IPS-18a (cell line): ENCODE measurements around the gene SLC7A9.

ENCODE experiments used
- H3K27ac ChIP-seq: one replicate; pipeline ENCODE4 v1.5.1; 2013; ENCODE audit warnings: low read length
- H3K27me3 ChIP-seq: one replicate; pipeline ENCODE4 v1.6.1; 2013; ENCODE audit warnings: mild to moderate bottlenecking, low read length; ENCODE audit not compliant: control insufficient read depth, insufficient read depth
- H3K36me3 ChIP-seq: one replicate; pipeline ENCODE4 v1.6.1; 2013; ENCODE audit warnings: low read depth, low read length; ENCODE audit not compliant: control insufficient read depth
- H3K4me1 ChIP-seq: one replicate; pipeline ENCODE4 v1.6.1; 2013; ENCODE audit warnings: low read depth, low read length; ENCODE audit not compliant: control insufficient read depth
- H3K4me3 ChIP-seq: one replicate; pipeline ENCODE4 v1.5.1; 2013; ENCODE audit warnings: low read length
- H3K9ac ChIP-seq: one replicate; pipeline ENCODE4 v1.6.1; 2013; ENCODE audit warnings: mild to moderate bottlenecking, low read length, moderate library complexity
- H3K9me3 ChIP-seq: one replicate; pipeline ENCODE4 v1.6.1; 2013; ENCODE audit warnings: low read depth, low read length; ENCODE audit not compliant: control insufficient read depth

Gene SLC7A9

DNA sequence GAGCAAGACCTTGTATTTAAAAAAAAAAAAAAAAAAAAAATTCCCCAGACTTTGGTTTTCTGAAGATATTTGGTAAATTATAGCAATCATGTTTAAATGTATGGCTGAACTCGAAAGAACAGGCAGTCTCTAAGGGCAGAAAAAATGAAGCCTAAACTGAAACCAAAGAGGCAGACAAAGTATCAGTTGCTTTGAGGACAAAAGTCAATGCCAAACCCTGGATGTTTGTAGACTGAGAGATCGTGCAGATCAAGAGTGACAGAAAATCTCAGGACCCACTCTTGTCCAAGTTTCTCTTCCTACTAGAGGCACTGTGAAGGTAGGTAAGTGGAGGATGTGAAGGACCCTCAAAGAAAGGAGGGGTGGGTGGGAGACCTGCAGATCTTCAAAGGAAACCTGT, 11.1 kb upstream of the SLC7A9 start:
- no peak overlapping the region for H3K27ac ChIP-seq
- H3K4me1 ChIP-seq: no peaks in the 10 kb centered on the region
- no peaks in the 10 kb centered on the region for H3K9me3 ChIP-seq
- H3K36me3 ChIP-seq: no peaks in the 10 kb centered on the region
- H3K27me3 ChIP-seq: no peaks in the 10 kb centered on the region
- H3K4me3 ChIP-seq: no peak overlapping the region
- H3K9ac ChIP-seq: no peak overlapping the region

DNA sequence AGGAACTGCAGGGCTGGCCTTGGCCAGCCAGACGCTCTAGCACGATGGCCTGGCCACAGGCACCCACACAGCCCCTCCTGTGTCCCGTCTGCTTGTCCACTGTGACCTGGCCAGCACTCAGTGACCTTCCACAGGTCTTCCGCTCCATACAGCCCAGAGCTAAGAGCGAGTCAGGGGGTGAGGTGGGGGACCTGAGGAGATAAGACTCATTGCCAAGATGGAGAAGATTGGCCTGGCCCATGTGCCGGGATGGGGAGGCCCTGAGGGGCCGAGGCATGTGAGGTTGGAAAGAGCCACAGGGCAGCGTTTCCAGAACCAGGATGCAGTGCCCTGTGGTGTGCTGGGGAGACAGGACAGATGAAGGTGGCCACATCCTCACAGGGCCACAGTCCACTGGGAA, 10.2 kb upstream of the SLC7A9 start:
- Histone ChIP-seq H3K36me3 (no peaks in the 10 kb centered on the region), H3K27ac (no peak overlapping the region), H3K9ac (no peak overlapping the region), H3K4me3 (no peak overlapping the region), H3K27me3 (no peaks in the 10 kb centered on the region), H3K4me1 (no peaks in the 10 kb centered on the region), H3K9me3 (no peaks in the 10 kb centered on the region)

- Histone ChIP-seq H3K4me1 (no peaks in the 10 kb centered on the region), H3K36me3 (no peaks in the 10 kb centered on the region), H3K27ac (no peak overlapping the region), H3K27me3 (no peaks in the 10 kb centered on the region), H3K9ac (no peak overlapping the region), H3K9me3 (no peaks in the 10 kb centered on the region), H3K4me3 (no peak overlapping the region)
These were observed 9.4 kb upstream of the SLC7A9 start for GRCh38 chr19:32878988-32879387.

- no peak overlapping the region for H3K27ac ChIP-seq
- no peaks in the 10 kb centered on the region for H3K4me1 ChIP-seq
- no peak overlapping the region for H3K9ac ChIP-seq
- no peaks in the 10 kb centered on the region for H3K36me3 ChIP-seq
- H3K4me3 ChIP-seq: no peak overlapping the region
- no peaks in the 10 kb centered on the region for H3K9me3 ChIP-seq
- no peaks in the 10 kb centered on the region for H3K27me3 ChIP-seq
These were observed 8.6 kb upstream of the SLC7A9 start for GRCh38 chr19:32877977-32878745.

GRCh38 chr19:32877323-32877912, 7.9 kb upstream of the SLC7A9 start:
- Histone ChIP-seq H3K36me3 (no peaks in the 10 kb centered on the region), H3K9ac (no peak overlapping the region), H3K4me3 (no peak overlapping the region), H3K27ac (no peak overlapping the region), H3K27me3 (no peaks in the 10 kb centered on the region), H3K9me3 (no peaks in the 10 kb centered on the region), H3K4me1 (no peaks in the 10 kb centered on the region)

DNA sequence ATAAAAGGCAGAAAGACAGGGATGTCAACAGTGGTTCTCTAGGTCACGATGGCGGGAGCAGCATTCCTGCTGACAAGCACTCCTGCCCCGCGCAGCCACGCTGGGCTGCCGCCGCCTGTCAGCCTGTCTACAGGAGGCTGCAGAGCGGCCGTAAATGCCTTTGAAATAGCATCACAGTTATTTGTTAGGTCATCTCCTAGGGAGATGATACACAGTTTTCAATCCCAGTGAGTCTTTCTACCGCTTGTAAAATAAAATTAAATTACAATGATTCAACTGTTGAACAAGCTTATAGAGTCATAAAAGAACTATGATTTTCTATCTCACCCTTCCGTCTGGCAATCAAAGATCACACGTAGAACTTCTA, 7.3 kb upstream of the SLC7A9 start:
- Histone ChIP-seq H3K9me3 (no peaks in the 10 kb centered on the region), H3K27ac (no peak overlapping the region), H3K9ac (no peak overlapping the region), H3K27me3 (no peaks in the 10 kb centered on the region), H3K4me3 (no peak overlapping the region), H3K36me3 (no peaks in the 10 kb centered on the region), H3K4me1 (no peaks in the 10 kb centered on the region)

DNA sequence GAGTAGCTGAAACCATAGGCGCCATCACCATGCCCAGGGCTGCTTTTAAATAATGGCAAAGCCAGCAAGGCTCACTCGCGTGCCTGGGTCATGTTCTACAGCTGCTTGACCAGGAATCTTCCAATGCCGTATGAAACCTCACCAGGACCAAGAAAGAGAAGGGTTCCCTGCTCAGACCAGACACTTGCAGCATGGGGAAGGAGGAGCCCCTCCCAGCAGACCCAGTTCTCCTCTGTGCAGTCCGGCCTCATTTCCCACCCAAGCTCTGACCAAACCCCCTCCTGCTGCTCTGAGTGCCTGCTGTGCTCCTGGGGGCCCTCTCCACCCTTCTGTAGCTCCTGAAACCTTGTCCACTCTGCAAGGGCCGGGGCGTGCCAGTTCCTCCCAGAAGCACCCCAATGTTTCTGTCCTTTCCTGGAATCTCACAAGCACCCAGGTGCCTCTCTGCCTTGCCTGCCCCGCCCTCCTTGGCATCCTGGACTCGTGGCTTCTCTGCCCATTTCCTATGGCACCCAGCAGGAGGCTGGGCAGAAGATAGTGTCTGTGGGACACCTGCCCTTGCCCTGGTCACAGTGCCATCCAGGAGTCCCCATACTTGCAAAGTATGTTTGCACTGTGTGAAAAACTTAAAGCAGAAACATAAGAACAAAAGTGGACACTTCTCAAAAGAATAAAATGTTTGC, 6.8 kb upstream of the SLC7A9 start:
- Histone ChIP-seq H3K4me1 (no peaks in the 10 kb centered on the region), H3K9me3 (no peaks in the 10 kb centered on the region), H3K9ac (no peak overlapping the region), H3K27ac (no peak overlapping the region), H3K27me3 (no peaks in the 10 kb centered on the region), H3K36me3 (no peaks in the 10 kb centered on the region), H3K4me3 (no peak overlapping the region)

- H3K9me3 ChIP-seq: no peaks in the 10 kb centered on the region
- H3K9ac ChIP-seq: no peak overlapping the region
- H3K27ac ChIP-seq: no peak overlapping the region
- H3K4me3 ChIP-seq: no peak overlapping the region
- H3K36me3 ChIP-seq: no peaks in the 10 kb centered on the region
- no peaks in the 10 kb centered on the region for H3K4me1 ChIP-seq
- no peaks in the 10 kb centered on the region for H3K27me3 ChIP-seq
These were observed 5.9 kb upstream of the SLC7A9 start for GRCh38 chr19:32875428-32875827.

- no peaks in the 10 kb centered on the region for H3K36me3 ChIP-seq
- no peak overlapping the region for H3K9ac ChIP-seq
- no peaks in the 10 kb centered on the region for H3K27me3 ChIP-seq
- no peak overlapping the region for H3K27ac ChIP-seq
- no peaks in the 10 kb centered on the region for H3K9me3 ChIP-seq
- H3K4me1 ChIP-seq: peaks cover 6% of the 10 kb centered on the region
- no peak overlapping the region for H3K4me3 ChIP-seq
These were observed 5.0 kb upstream of the SLC7A9 start for GRCh38 chr19:32874605-32875004.

GRCh38 chr19:32873247-32873959, 3.8 kb upstream of the SLC7A9 start:
- Histone ChIP-seq H3K9me3 (no peaks in the 10 kb centered on the region), H3K4me3 (no peak overlapping the region), H3K9ac (no peak overlapping the region), H3K36me3 (no peaks in the 10 kb centered on the region), H3K27ac (no peak overlapping the region), H3K27me3 (no peaks in the 10 kb centered on the region), H3K4me1 (peaks cover 7% of the 10 kb centered on the region)

- H3K4me1 ChIP-seq: peaks cover 7% of the 10 kb centered on the region
- no peaks in the 10 kb centered on the region for H3K36me3 ChIP-seq
- no peak overlapping the region for H3K27ac ChIP-seq
- H3K4me3 ChIP-seq: no peak overlapping the region
- no peaks in the 10 kb centered on the region for H3K9me3 ChIP-seq
- no peaks in the 10 kb centered on the region for H3K27me3 ChIP-seq
- H3K9ac ChIP-seq: no peak overlapping the region
These were observed 2.8 kb upstream of the SLC7A9 start for GRCh38 chr19:32872391-32872790.
